ENCODE data around the gene CES3. TPM values are rescaled to one million over a fixed set of nuclear protein-coding genes. Genes with fewer than 3 reads are reported as not detected.

CES3 gene
- total and polyA plus RNA-seq, 9 of the 15 experiments (the other 6 are each of a cell fraction or from before 2014, with no cell fraction given) = 0.06 to 2.2 (median 0.68) TPM

- TF ChIP-seq BRCA1 (IDR thresholded peaks at IDR 0.05) (no peak), BRCA1 (CRISPR knock-in tag; IDR thresholded peaks at IDR 0.05) (no peak), SNAPC5 (CRISPR knock-in tag; IDR thresholded peaks at IDR 0.05) (no peak), ZKSCAN1 (IDR thresholded peaks at IDR 0.05; ENCODE audit: low read depth, low read length) (no peak), KDM2B (CRISPR knock-in tag; IDR thresholded peaks at IDR 0.05) (peak; percentile 69; the same call in 1 of the 2 replicates), ZKSCAN8 (CRISPR knock-in tag; IDR thresholded peaks at IDR 0.05) (no peak), ZNF197 (CRISPR knock-in tag; IDR thresholded peaks at IDR 0.05; ENCODE audit: low read depth) (no peak), POLR2B (IDR thresholded peaks at IDR 0.05; ENCODE audit: low read depth, partially characterized antibody) (no peak), BRF2 (IDR thresholded peaks at IDR 0.05; ENCODE audit: borderline replicate concordance, insufficient read depth, insufficient read length) (no peak), TAF1 (IDR thresholded peaks at IDR 0.05; ENCODE audit: control insufficient read depth, extremely low read depth, insufficient read depth, low read length, severe bottlenecking) (peak; percentile 34), ZNF133 (CRISPR knock-in tag; IDR thresholded peaks at IDR 0.05) (no peak), SMAD4 (CRISPR knock-in tag; conservative IDR thresholded peaks at IDR 0.05) (peak; percentile 89), MCM5 (IDR thresholded peaks at IDR 0.05; ENCODE audit: low read depth) (no peak), SAFB2 (IDR thresholded peaks at IDR 0.05; ENCODE audit: borderline replicate concordance, low read depth, low read length, severe bottlenecking) (no peak), TAF15 (IDR thresholded peaks at IDR 0.05; ENCODE audit: low read depth, low read length) (no peak), ZBTB43 (CRISPR knock-in tag; IDR thresholded peaks at IDR 0.05) (no peak), STAT5B (CRISPR knock-in tag; IDR thresholded peaks at IDR 0.05) (no peak), IRF2 (CRISPR knock-in tag; IDR thresholded peaks at IDR 0.05) (no peak), KLF13 (tag; IDR thresholded peaks at IDR 0.05; ENCODE audit: borderline replicate concordance, low read depth) (no peak), GTF2A2 (tag; IDR thresholded peaks at IDR 0.05) (no peak), ATF4 (CRISPR knock-in tag; IDR thresholded peaks at IDR 0.05) (no peak), SREBF1 (IDR thresholded peaks at IDR 0.05; ENCODE audit: borderline replicate concordance, low read depth, low read length) (no peak), JUN (IDR thresholded peaks at IDR 0.05; ENCODE audit: borderline replicate concordance, low read depth, low read length) (no peak), JUN (CRISPR knock-in tag; IDR thresholded peaks at IDR 0.05; ENCODE audit: borderline replicate concordance) (no peak), CAMTA2 (CRISPR knock-in tag; conservative IDR thresholded peaks at IDR 0.05) (no peak), ZNF444 (CRISPR knock-in tag; IDR thresholded peaks at IDR 0.05) (no peak)
Observed at GRCh38 chr16:67013823-67014633, 53.0 kb downstream of the CES3 start (continued).

Data from K562 (cell line).